Measurements from ENCODE around the gene AFF3.

DNA sequence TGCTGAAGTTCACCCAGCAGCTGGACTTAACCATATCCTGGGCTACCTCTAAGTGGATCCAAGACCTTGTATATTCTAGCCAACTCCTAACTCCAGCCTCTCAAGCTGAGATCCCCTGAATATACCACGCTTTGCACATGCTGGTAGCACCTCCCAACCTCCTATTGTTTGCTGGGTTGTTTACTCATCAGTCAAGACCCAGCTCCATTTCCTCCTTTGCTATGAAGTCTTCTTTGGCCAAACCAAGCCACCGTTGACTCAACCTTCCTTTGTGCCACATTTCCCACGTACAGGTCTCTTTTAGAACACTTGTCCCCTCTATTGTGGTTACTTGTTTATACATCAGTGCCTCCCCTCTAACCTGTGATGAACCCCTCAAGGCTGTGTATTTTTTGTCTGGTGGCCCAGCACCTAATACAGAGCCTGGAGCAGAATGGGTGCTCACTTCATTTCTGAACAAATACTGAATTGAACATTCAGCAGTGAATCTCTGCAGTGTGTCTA lies 384.7 kb downstream of the AFF3 start:
- TF ChIP-seq, protein P1, sequence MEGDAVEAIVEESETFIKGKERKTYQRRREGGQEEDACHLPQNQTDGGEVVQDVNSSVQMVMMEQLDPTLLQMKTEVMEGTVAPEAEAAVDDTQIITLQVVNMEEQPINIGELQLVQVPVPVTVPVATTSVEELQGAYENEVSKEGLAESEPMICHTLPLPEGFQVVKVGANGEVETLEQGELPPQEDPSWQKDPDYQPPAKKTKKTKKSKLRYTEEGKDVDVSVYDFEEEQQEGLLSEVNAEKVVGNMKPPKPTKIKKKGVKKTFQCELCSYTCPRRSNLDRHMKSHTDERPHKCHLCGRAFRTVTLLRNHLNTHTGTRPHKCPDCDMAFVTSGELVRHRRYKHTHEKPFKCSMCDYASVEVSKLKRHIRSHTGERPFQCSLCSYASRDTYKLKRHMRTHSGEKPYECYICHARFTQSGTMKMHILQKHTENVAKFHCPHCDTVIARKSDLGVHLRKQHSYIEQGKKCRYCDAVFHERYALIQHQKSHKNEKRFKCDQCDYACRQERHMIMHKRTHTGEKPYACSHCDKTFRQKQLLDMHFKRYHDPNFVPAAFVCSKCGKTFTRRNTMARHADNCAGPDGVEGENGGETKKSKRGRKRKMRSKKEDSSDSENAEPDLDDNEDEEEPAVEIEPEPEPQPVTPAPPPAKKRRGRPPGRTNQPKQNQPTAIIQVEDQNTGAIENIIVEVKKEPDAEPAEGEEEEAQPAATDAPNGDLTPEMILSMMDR (conservative IDR thresholded peaks at IDR 0.05; ENCODE audit: low read depth, low read length), result no peak
- no peak for TF ChIP-seq EZH2 (IDR thresholded peaks at IDR 0.05; ENCODE audit: borderline replicate concordance, low read depth, low read length, poor library complexity, severe bottlenecking)

Measured in A673 (cell line).